Inflammatory macrophage (primary cell): ENCODE measurements around the gene NINJ1.
"Not testable (repeated sequence)": the region's sequence is repeated elsewhere in the genome, so short reads cannot be mapped to it uniquely, and the experiment has no call there.

ENCODE experiments used
- DNase-seq, 2 donors: peaks; one replicate each; pipeline ENCODE4 v3.0.0-alpha.2; 2020 to 2022

Gene NINJ1

GRCh38 chr9:93118863-93119702 lies 15.0 kb downstream of the NINJ1 start:
- no peak for DNase-seq

- no peak for DNase-seq
These were observed 15.9 kb downstream of the NINJ1 start for GRCh38 chr9:93117924-93118862.

- DNase-seq: not testable (repeated sequence)
These were observed 16.5 kb downstream of the NINJ1 start for GRCh38 chr9:93117521-93117920.

GRCh38 chr9:93116072-93116961 lies 17.7 kb downstream of the NINJ1 start:
- DNase-seq: peak; percentile 93 to 98

- DNase-seq: no peak
These were observed 18.5 kb downstream of the NINJ1 start for GRCh38 chr9:93115486-93116071.

GRCh38 chr9:93114984-93115335 lies 19.1 kb downstream of the NINJ1 start:
- no peak for DNase-seq

- DNase-seq: peak in 1 of 2 donors; percentile 38
These were observed 19.7 kb downstream of the NINJ1 start for GRCh38 chr9:93114169-93114983.

GRCh38 chr9:93112864-93113389 lies 21.1 kb downstream of the NINJ1 start:
- no peak for DNase-seq

GRCh38 chr9:93112116-93112863 lies 21.8 kb downstream of the NINJ1 start:
- peak in 1 of 2 donors; percentile 43 for DNase-seq

- peak; percentile 48 to 60 for DNase-seq
These were observed 22.5 kb downstream of the NINJ1 start for GRCh38 chr9:93111371-93112115.

GRCh38 chr9:93111001-93111370 lies 23.1 kb downstream of the NINJ1 start:
- DNase-seq: no peak

GRCh38 chr9:93110311-93110855 lies 23.7 kb downstream of the NINJ1 start:
- no peak for DNase-seq

- DNase-seq: no peak
These were observed 25.6 kb downstream of the NINJ1 start for GRCh38 chr9:93108291-93109041.

- DNase-seq: no peak
These were observed 26.3 kb downstream of the NINJ1 start for GRCh38 chr9:93107825-93108161.

GRCh38 chr9:93107151-93107824 lies 26.8 kb downstream of the NINJ1 start:
- DNase-seq: no peak

GRCh38 chr9:93105620-93106019 lies 28.4 kb downstream of the NINJ1 start:
- DNase-seq: no peak

- DNase-seq: not testable (repeated sequence)
These were observed 33.0 kb downstream of the NINJ1 start for GRCh38 chr9:93101086-93101485.

- no peak for DNase-seq
These were observed 33.8 kb downstream of the NINJ1 start for GRCh38 chr9:93100276-93100636.
